Endothelial cell of umbilical vein (primary cell): ENCODE measurements around the gene RACGAP1.

Experiments
- CTCF ChIP-seq, 2 donors: IDR thresholded peaks; 1 replicate in 1 of 2; 2 replicates in 1 of 2; pipeline ENCODE4 v1.5.1; 2011; ENCODE audit warnings: low read length in 2 of 2, mild to moderate bottlenecking in 2 of 2, moderate library complexity in 2 of 2, control low read depth in 1 of 2, inconsistent platforms in 1 of 2, low read depth in 1 of 2; ENCODE audit not compliant: insufficient read depth in 1 of 2; ENCODE audit errors: extremely low read depth in 1 of 2
- EZH2 ChIP-seq: IDR thresholded peaks from 2 replicates; pipeline ENCODE4 v1.6.1; 2012; ENCODE audit warnings: borderline replicate concordance, low read depth, mild to moderate bottlenecking, moderate library complexity, low read length, inconsistent platforms; ENCODE audit not compliant: severe bottlenecking
- JUN ChIP-seq: IDR thresholded peaks from 2 replicates; pipeline ENCODE4 v1.6.1; 2011; ENCODE audit warnings: borderline replicate concordance, low read depth; ENCODE audit not compliant: insufficient read length, insufficient read depth
- POLR2A ChIP-seq: IDR thresholded peaks from 2 replicates; pipeline ENCODE4 v1.6.1; 2012; ENCODE audit warnings: low read depth, mild to moderate bottlenecking, control low read depth, low read length
- POLR2AphosphoS5 ChIP-seq: IDR thresholded peaks from 2 replicates; pipeline ENCODE4 v1.6.1; 2012; ENCODE audit warnings: low read depth, mild to moderate bottlenecking, control low read depth, low read length, moderate library complexity; ENCODE audit not compliant: insufficient read depth

DNA sequence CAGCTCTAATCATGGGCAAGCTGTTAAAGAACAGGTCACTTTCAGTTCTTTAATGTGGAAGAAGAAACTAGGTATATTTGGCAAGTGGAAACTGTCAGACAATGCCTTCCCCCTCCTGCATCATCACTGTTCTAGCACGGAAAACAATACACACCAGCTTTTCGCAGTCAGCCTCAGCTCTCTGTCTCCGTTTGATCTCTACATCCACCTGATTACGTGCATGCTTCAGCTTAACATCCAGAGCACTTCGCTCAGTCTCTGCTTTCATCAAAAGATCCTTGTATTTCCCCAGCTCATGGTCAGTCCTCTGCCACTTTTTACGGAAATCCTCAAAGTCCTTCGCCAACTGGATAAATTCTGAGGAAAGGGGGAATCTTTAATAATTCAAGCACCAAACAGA, 19.0 kb downstream of the RACGAP1 start:
- TF ChIP-seq POLR2AphosphoS5 (no peak), CTCF (IDR thresholded peaks at IDR 0.05; ENCODE audit: extremely low read depth in 1 of 2, insufficient read depth in 1 of 2, low read depth in 1 of 2, low read length in 2 of 2) (no peak), JUN (no peak), POLR2A (no peak), EZH2 (no peak)
